Esophagus (tissue), 2 donors: ENCODE measurements around the gene CCL18. TPM values are rescaled to one million over a fixed set of nuclear protein-coding genes. Genes with fewer than 3 reads are reported as not detected.

Source experiments
- H3K27ac ChIP-seq, 2 donors: one replicate each; pipeline ENCODE4 v1.5.1; 2013; ENCODE audit warnings: low read depth in 2 of 2, mild to moderate bottlenecking in 2 of 2, inconsistent platforms in 1 of 2, low read length in 1 of 2, moderate library complexity in 1 of 2
- H3K27me3 ChIP-seq, 2 donors: one replicate each; pipeline ENCODE4 v1.6.1; 2013; ENCODE audit warnings: low read length in 2 of 2, control low read depth in 1 of 2, mild to moderate bottlenecking in 1 of 2; ENCODE audit not compliant: insufficient read depth in 2 of 2, control insufficient read depth in 1 of 2
- H3K36me3 ChIP-seq, 2 donors: one replicate each; pipeline ENCODE4 v1.6.1; 2013; ENCODE audit warnings: low read length in 1 of 2; ENCODE audit not compliant: control insufficient read depth in 2 of 2, insufficient read depth in 2 of 2
- H3K4me1 ChIP-seq, 2 donors: one replicate each; pipeline ENCODE4 v1.6.1; 2013; ENCODE audit warnings: low read length in 1 of 2; ENCODE audit not compliant: control insufficient read depth in 2 of 2, insufficient read depth in 2 of 2
- H3K4me3 ChIP-seq, 2 donors: one replicate each; pipeline ENCODE4 v1.5.1; 2013; ENCODE audit warnings: low read length in 2 of 2, mild to moderate bottlenecking in 2 of 2, low read depth in 1 of 2, moderate library complexity in 1 of 2
- H3K9me3 ChIP-seq, 2 donors: one replicate each; pipeline ENCODE4 v1.6.1; 2013; ENCODE audit warnings: mild to moderate bottlenecking in 2 of 2, low read depth in 1 of 2, low read length in 1 of 2, moderate library complexity in 1 of 2; ENCODE audit not compliant: control insufficient read depth in 2 of 2, insufficient read depth in 1 of 2
- WGBS, 2 donors: extraction: QIAGEN DNeasy Blood & Tissue Kit; methylation state at CpG; one replicate each; pipeline ENCODE4 v1.1.7; 2013; 5-methylcytosine and 5-hydroxymethylcytosine counted together
- polyA plus RNA-seq, 2 donors: library from polyadenylated mRNA; stranded (reverse); fragments of 200-250 nt; gene quantifications; one replicate each; pipeline ENCODE4 v1.2.3, GENCODE V29; 2013
- donor health status: healthy with polysubstance abuse.
- donor health status: Bipolar disorder and iron deficiency.

The CCL18 gene
- polyA plus RNA-seq, 2 donors: 0.29 to 0.38 TPM

DNA sequence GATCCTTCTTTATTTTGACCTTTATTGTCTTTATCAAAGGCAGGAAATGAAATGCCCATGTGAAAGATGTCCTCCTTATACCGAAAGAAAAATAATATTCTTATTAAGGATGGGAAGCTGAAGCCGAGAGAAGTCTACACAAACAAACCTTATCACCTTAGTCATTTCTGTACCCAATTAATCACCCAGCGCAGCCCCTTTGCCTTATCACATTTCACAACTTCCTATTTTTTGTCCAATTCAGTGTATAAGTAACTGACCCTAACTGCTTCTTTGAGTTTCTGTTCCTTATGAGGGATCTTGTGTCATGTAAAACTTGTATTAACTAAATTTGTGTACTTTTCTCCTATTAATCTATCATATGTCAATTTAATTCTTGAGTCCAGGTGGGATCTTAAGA, 29.9 kb upstream of the CCL18 start:
- WGBS, 2 donors: 37 to 42% methylated on average over 3 of the region's 3 CpGs
- Histone ChIP-seq H3K27me3 (no peaks in the 10 kb centered on the region), H3K4me3 (no peak overlapping the region), H3K9me3 (no peaks in the 10 kb centered on the region), H3K27ac (no peak overlapping the region), H3K36me3 (no peaks in the 10 kb centered on the region), H3K4me1 (no peaks in the 10 kb centered on the region)

GRCh38 chr17:36036235-36036634, 27.8 kb upstream of the CCL18 start:
- no peaks in the 10 kb centered on the region for H3K9me3 ChIP-seq
- WGBS, 2 donors: 82 to 86% methylated on average over 4 of the region's 4 CpGs
- H3K27ac ChIP-seq: no peak overlapping the region
- no peaks in the 10 kb centered on the region for H3K36me3 ChIP-seq
- H3K4me3 ChIP-seq: no peak overlapping the region
- H3K4me1 ChIP-seq: no peaks in the 10 kb centered on the region
- no peaks in the 10 kb centered on the region for H3K27me3 ChIP-seq

GRCh38 chr17:36048066-36048465, 16.0 kb upstream of the CCL18 start:
- H3K36me3 ChIP-seq: no peaks in the 10 kb centered on the region
- H3K27ac ChIP-seq: no peak overlapping the region
- no peaks in the 10 kb centered on the region for H3K27me3 ChIP-seq
- 66 to 83% methylated on average over 2 of the region's 2 CpGs for WGBS, 2 donors
- peaks cover 0 to 3% of the 10 kb centered on the region in 2 donors for H3K9me3 ChIP-seq
- H3K4me3 ChIP-seq: no peak overlapping the region
- no peaks in the 10 kb centered on the region for H3K4me1 ChIP-seq

DNA sequence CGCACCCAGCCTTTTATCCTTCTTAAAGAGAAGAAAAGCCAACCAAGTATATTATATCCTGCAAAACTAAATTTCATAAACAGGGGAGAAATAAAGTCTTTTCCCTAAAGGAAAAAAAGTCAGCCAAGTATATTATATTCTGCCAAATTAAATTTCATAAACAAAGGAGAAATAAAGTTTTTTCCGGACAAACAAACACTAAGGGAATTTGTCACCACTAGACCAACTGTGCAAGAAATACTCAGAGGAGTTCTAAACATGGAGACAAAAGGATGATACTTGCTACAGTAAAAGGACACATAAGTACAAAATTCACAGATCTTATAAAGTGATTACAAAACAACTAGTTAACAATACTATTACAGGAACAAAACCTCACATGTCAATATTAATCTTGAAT, 14.4 kb upstream of the CCL18 start:
- H3K27ac ChIP-seq: no peak overlapping the region
- H3K4me1 ChIP-seq: no peaks in the 10 kb centered on the region
- peaks cover 0 to 3% of the 10 kb centered on the region in 2 donors for H3K9me3 ChIP-seq
- H3K36me3 ChIP-seq: no peaks in the 10 kb centered on the region
- 97 to 100% methylated on average over 2 of the region's 2 CpGs for WGBS, 2 donors
- no peaks in the 10 kb centered on the region for H3K27me3 ChIP-seq
- no peak overlapping the region for H3K4me3 ChIP-seq

DNA sequence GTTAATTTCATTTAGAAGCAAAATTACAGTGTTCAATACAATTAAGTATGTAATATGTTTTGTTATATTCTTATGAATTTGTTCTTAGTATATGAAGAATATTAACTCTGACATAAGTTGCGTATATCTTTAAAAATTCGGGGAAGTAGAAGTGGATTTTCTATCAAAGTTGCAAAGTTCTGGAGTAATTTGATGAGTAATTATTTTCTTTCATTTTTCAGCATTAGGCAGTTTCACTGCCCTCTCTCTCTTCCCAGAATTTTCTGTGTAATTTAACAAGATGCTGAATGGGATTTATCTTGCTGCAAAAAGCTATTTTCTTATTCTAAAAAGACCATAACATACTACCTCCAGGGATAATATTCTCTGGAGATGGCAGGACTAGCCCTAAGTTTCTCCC, 8.9 kb upstream of the CCL18 start:
- 86 to 88% methylated on average over 2 of the region's 2 CpGs for WGBS, 2 donors
- Histone ChIP-seq H3K4me3 (no peak overlapping the region), H3K27me3 (no peaks in the 10 kb centered on the region), H3K9me3 (no peaks in the 10 kb centered on the region), H3K27ac (no peak overlapping the region), H3K4me1 (no peaks in the 10 kb centered on the region), H3K36me3 (no peaks in the 10 kb centered on the region)

- Histone ChIP-seq H3K4me1 (no peaks in the 10 kb centered on the region), H3K4me3 (no peak overlapping the region), H3K36me3 (no peaks in the 10 kb centered on the region), H3K9me3 (no peaks in the 10 kb centered on the region), H3K27me3 (no peaks in the 10 kb centered on the region), H3K27ac (no peak overlapping the region)
- 80 to 88% methylated on average over 4 of the region's 4 CpGs for WGBS, 2 donors
Observed at GRCh38 chr17:36055921-36056520, 8.1 kb upstream of the CCL18 start.

DNA sequence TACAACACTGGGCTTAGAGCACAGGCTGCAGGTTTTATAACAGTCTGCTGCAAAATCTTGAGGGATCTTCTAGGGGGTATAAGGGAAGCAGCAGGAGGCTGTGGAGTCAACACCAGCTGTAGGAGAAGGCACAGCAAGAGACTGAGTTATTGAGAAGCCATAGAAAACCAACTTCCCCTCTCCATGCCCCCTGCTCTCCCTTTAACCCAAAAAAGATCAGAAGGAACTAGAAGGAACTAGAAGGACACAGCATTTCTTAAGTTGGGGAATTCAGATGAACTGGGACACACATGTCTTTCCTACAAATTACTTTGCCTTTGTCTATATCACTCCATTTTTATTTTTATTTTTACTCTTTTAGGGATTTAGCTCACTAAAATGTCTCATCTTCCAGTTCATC, 6.2 kb upstream of the CCL18 start:
- Histone ChIP-seq H3K27me3 (no peaks in the 10 kb centered on the region), H3K27ac (no peak overlapping the region), H3K4me1 (no peaks in the 10 kb centered on the region), H3K36me3 (no peaks in the 10 kb centered on the region), H3K9me3 (no peaks in the 10 kb centered on the region), H3K4me3 (no peak overlapping the region)

DNA sequence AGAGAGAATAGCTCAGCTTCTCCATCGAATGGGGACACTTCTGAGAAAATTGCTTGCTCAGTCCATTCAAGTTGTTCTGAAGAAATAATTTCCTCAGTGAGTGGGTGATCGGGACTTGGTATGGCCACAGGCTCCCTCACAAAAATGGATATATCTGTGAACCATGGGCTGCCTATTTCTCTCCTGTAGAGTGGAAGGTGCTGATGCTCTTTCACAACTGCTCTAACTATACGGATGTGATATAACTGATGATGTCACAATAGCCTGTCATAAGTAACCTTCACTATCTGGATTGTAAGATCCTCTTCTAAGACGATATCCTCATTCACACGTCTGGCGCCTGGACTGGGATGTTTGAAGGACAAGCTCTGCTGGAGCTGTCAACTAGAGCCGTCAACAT, 4.7 kb upstream of the CCL18 start:
- Histone ChIP-seq H3K27ac (no peak overlapping the region), H3K36me3 (no peaks in the 10 kb centered on the region)
- WGBS, 2 donors: 84 to 90% methylated on average over 7 of the region's 7 CpGs

DNA sequence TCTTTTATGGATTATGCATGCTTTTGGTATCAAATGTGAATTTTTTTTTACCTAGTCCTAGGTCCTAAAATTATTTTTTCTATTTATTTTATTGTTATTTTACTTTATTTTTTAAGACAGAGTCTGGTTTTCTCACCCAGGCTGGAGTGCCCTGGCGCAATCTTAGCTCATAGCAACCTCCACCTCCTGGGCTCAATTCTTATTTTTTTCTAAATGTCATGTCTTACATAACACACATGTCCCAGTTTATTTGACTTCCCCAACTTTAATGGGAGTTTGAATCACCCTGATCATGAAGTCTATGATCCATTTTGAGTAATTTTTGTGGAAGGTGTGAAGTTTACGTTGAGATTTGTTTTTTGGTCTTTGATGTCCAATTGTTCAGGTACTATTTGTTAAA, 3.3 kb upstream of the CCL18 start:
- Histone ChIP-seq H3K4me1 (no peaks in the 10 kb centered on the region), H3K27me3 (no peaks in the 10 kb centered on the region), H3K36me3 (no peaks in the 10 kb centered on the region), H3K9me3 (no peaks in the 10 kb centered on the region), H3K27ac (no peak overlapping the region), H3K4me3 (no peak overlapping the region)
- WGBS, 2 donors: 77 to 87% methylated on average over 2 of the region's 2 CpGs

More for the DNA sequence above, 4.7 kb upstream of the CCL18 start:
- no peaks in the 10 kb centered on the region for H3K4me1 ChIP-seq
- no peak overlapping the region for H3K4me3 ChIP-seq
- H3K9me3 ChIP-seq: no peaks in the 10 kb centered on the region
- H3K27me3 ChIP-seq: no peaks in the 10 kb centered on the region

DNA sequence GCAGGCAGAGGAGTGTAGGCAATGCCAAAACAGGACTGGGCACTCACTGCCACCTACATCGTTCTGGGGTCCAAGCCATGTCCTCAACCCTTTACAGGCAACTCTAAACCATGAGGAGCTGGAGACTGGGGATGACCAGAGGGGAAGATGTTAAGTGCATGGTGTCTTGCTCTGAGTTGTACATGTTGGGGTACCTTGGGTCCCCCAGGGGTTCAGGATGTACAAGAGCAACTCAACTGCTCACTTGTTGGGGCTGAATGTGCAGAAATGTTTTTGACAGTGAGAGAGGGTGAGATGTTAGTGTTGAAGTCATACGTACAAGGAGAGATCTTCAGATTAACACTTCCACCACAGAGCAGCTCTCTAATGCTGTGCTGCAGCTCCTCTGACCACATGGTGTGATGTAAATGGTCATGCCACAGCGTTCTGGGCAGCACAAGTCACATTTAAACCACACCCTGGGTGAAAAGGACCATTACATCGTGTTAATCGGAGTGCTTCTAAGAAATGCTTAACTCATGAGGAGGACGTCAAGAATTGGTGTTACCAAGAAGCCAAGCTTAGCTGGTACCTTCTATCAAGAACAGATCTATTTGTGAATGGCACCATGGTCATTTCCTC, 2.4 kb downstream of the CCL18 start:
- Histone ChIP-seq H3K36me3 (no peaks in the 10 kb centered on the region), H3K4me3 (no peak overlapping the region), H3K27me3 (no peaks in the 10 kb centered on the region), H3K9me3 (peaks cover 0 to 4% of the 10 kb centered on the region in 2 donors), H3K27ac (no peak overlapping the region), H3K4me1 (no peaks in the 10 kb centered on the region)
- 76 to 78% methylated on average over 6 of the region's 6 CpGs for WGBS, 2 donors
